Measurements from ENCODE around the gene CA5B.
A peak's percentile ranks its signal among the peaks of the same experiment; 100 is the strongest.
"Not testable (repeated sequence)": the region's sequence is repeated elsewhere in the genome, so short reads cannot be mapped to it uniquely, and the experiment has no call there.

Gene CA5B

GRCh38 chrX:15814771-15815365, 76.8 kb downstream of the CA5B start:
- no peak for DNase-seq (ENCODE audit: low read depth)

GRCh38 chrX:15815779-15816437, 77.8 kb downstream of the CA5B start:
- DNase-seq (ENCODE audit: low read depth): no peak

- DNase-seq (ENCODE audit: low read depth): no peak
Measured at GRCh38 chrX:15816438-15816809, 78.4 kb downstream of the CA5B start.

GRCh38 chrX:15816886-15817285, 78.8 kb downstream of the CA5B start:
- DNase-seq (ENCODE audit: low read depth): peak; percentile 4

GRCh38 chrX:15820106-15821073, 82.3 kb downstream of the CA5B start:
- no peak for DNase-seq (ENCODE audit: low read depth)

GRCh38 chrX:15822922-15823321, 84.9 kb downstream of the CA5B start:
- no peak for DNase-seq (ENCODE audit: low read depth)

GRCh38 chrX:15825936-15826335, 87.9 kb downstream of the CA5B start:
- no peak for DNase-seq (ENCODE audit: low read depth)

GRCh38 chrX:15829217-15829616, 91.1 kb downstream of the CA5B start:
- DNase-seq (ENCODE audit: low read depth): no peak

GRCh38 chrX:15831347-15831746, 93.3 kb downstream of the CA5B start:
- not testable (repeated sequence) for DNase-seq (ENCODE audit: low read depth)

GRCh38 chrX:15834053-15834452, 96.0 kb downstream of the CA5B start:
- DNase-seq (ENCODE audit: low read depth): no peak

GRCh38 chrX:15834827-15835595, 96.9 kb downstream of the CA5B start:
- no peak for DNase-seq (ENCODE audit: low read depth)

Measured in stimulated activated CD8-positive, alpha-beta memory T cell treated with anti-CD3 and anti-CD28 coated beads, Interleukin-12 subunit alpha, Interleukin-12 subunit beta, amount 100 ng/mL, for 4 hours (primary cell).